GM12878 (cell line): ENCODE results near the gene DDX24. TPM values are rescaled to one million over a fixed set of nuclear protein-coding genes. Genes with fewer than 3 reads are reported as not detected.

ENCODE experiments used
- ATAC-seq: fragments of 200-7000 bp; cut with Tn5 transposase; 3 replicates; pipeline ENCODE4 v1.9.1; 2020; ENCODE audit warnings: mild to moderate bottlenecking, moderate library complexity
- BruUV-seq: library from RNA; stranded (reverse); fragments of 400-500 nt; replicated peaks from 2 replicates; lab custom pipeline; 2021; lab: Mats Ljungman, UMichigan
- CTCF ChIA-PET: fragments of 300-600 bp; sonication (Branson Sonifier 250); formaldehyde crosslinking; extraction: SDS; loops from one replicate; lab custom pipeline; 2021; ENCODE audit warnings: inconsistent platforms; lab: Yijun Ruan, JAX
- POLR2A ChIA-PET: fragments of 350-600 bp; formaldehyde crosslinking; extraction: SDS; loops from one replicate; lab custom pipeline; 2021; ENCODE audit warnings: inconsistent platforms; lab: Charles Lee
- RAD21 ChIA-PET: fragments of 300-600 bp; sonication (Branson Sonifier 250); formaldehyde crosslinking; loops from one replicate; lab custom pipeline; 2023; ENCODE audit warnings: antibody characterized with exemption; ENCODE audit not compliant: unreplicated experiment; lab: Charles Lee
- SMC1A ChIA-PET: fragments of 300-600 bp; sonication (Branson Sonifier 250); formaldehyde crosslinking; loops from one replicate; lab custom pipeline; 2023; ENCODE audit not compliant: unreplicated experiment, uncharacterized antibody; lab: Charles Lee
- DNase-seq: peaks from one replicate; pipeline ENCODE4 v3.0.0-alpha.2; 2011; ENCODE audit warnings: low read depth, low spot score
- FAIRE-seq: peaks from 3 replicates; lab custom pipeline; 2011; peaks lifted over from hg19 to GRCh38; lab: Jason Lieb, UNC
- H2AFZ ChIP-seq: 2 replicates; pipeline ENCODE4 v1.6.0; 2011; ENCODE audit warnings: low read depth, low read length, control low read depth; ENCODE audit not compliant: control insufficient read depth
- H3K27ac ChIP-seq: 2 replicates; pipeline ENCODE4 v1.5.1; 2011; ENCODE audit warnings: control low read depth; ENCODE audit not compliant: control insufficient read depth, insufficient read depth
- H3K27me3 ChIP-seq, 2 experiments: replicated peaks in 1 of 2; 2 replicates each; pipeline versions ENCODE4 v1.6.0 to v1.6.1; 2011; ENCODE audit warnings: low read length in 1 of 2; ENCODE audit not compliant: control insufficient read depth in 2 of 2, insufficient read depth in 2 of 2
- H3K36me3 ChIP-seq, 2 experiments: 2 replicates each; pipeline ENCODE4 v1.5.1; 2011; ENCODE audit warnings: low read length in 1 of 2; ENCODE audit not compliant: control insufficient read depth in 2 of 2, insufficient read depth in 2 of 2
- H3K4me1 ChIP-seq: 2 replicates; pipeline ENCODE4 v1.6.1; 2011; ENCODE audit warnings: mild to moderate bottlenecking, low read length, moderate library complexity, mixed read lengths; ENCODE audit not compliant: control insufficient read depth, insufficient read depth
- H3K4me2 ChIP-seq: 2 replicates; pipeline ENCODE4 v1.6.0; 2011; ENCODE audit warnings: control low read depth; ENCODE audit not compliant: control insufficient read depth, insufficient read depth
- H3K4me3 ChIP-seq: fragments of 200-600 bp; sonication (generic); 2 replicates; pipeline ENCODE4 v1.5.1; 2016
- H3K79me2 ChIP-seq: 2 replicates; pipeline ENCODE4 v1.6.0; 2011; ENCODE audit warnings: low read length; ENCODE audit not compliant: control insufficient read depth, insufficient read depth
- H3K9ac ChIP-seq: 2 replicates; pipeline ENCODE4 v1.8.0; 2011; ENCODE audit warnings: low read length, control low read depth, mixed read lengths; ENCODE audit not compliant: control insufficient read depth, insufficient read depth
- H3K9me3 ChIP-seq: replicated peaks from 3 replicates; pipeline ENCODE4 v1.5.1; 2011; ENCODE audit warnings: mild to moderate bottlenecking, low read length; ENCODE audit not compliant: control insufficient read depth, insufficient read depth
- H4K20me1 ChIP-seq: 2 replicates; pipeline ENCODE4 v1.6.0; 2011; ENCODE audit not compliant: control insufficient read depth, insufficient read depth
- CEBPZ ChIP-seq: fragments of 150-350 bp; IDR thresholded peaks from 2 replicates; pipeline ENCODE4 v1.6.1; 2016; ENCODE audit warnings: low read depth, low read length
- EP300 ChIP-seq, 2 experiments: fragments of 150-350 bp in 1 of 2; IDR thresholded peaks; 2 replicates each; pipeline ENCODE4 v1.6.1; 2011 to 2012; ENCODE audit warnings: low read depth in 2 of 2, low read length in 2 of 2, borderline replicate concordance in 1 of 2, improper control_type of control experiment in 1 of 2, inconsistent platforms in 1 of 2; ENCODE audit not compliant: control insufficient read depth in 1 of 2
- FOXK2 ChIP-seq: fragments of 450-650 bp; IDR thresholded peaks from 2 replicates; pipeline ENCODE4 v1.6.1; 2017; ENCODE audit warnings: mild to moderate bottlenecking, moderate library complexity
- FOXM1 ChIP-seq: IDR thresholded peaks from 2 replicates; pipeline ENCODE4 v1.6.1; 2012; ENCODE audit warnings: low read depth, mild to moderate bottlenecking, inconsistent platforms, low read length, moderate library complexity
- KDM1A ChIP-seq: fragments of 200-600 bp; sonication (generic); IDR thresholded peaks from 2 replicates; pipeline ENCODE4 v1.6.1; 2016; ENCODE audit warnings: borderline replicate concordance
- MAX ChIP-seq: IDR thresholded peaks from 2 replicates; pipeline ENCODE4 v1.6.1; 2012; ENCODE audit warnings: low read depth, low read length, improper control_type of control experiment
- MEF2A ChIP-seq: IDR thresholded peaks from 2 replicates; pipeline ENCODE4 v1.6.1; 2011; ENCODE audit warnings: low read depth, mild to moderate bottlenecking, low read length, moderate library complexity; ENCODE audit not compliant: insufficient read depth
- NBN ChIP-seq: fragments of 450-650 bp; IDR thresholded peaks from 2 replicates; pipeline ENCODE4 v1.6.1; 2016
- NFIC ChIP-seq: IDR thresholded peaks from 2 replicates; pipeline ENCODE4 v1.6.1; 2012; ENCODE audit warnings: low read depth, mild to moderate bottlenecking, inconsistent platforms, low read length, moderate library complexity
- PAX8 ChIP-seq: fragments of 450-650 bp; IDR thresholded peaks from 2 replicates; pipeline ENCODE4 v1.6.1; 2017; ENCODE audit warnings: mild to moderate bottlenecking, moderate library complexity
- PML ChIP-seq: IDR thresholded peaks from 2 replicates; pipeline ENCODE4 v1.6.1; 2012; ENCODE audit warnings: low read length, inconsistent platforms
- RAD51 ChIP-seq: fragments of 450-650 bp; IDR thresholded peaks from 2 replicates; pipeline ENCODE4 v1.6.1; 2016; ENCODE audit warnings: moderate library complexity, mild to moderate bottlenecking, inconsistent platforms
- RELB ChIP-seq: fragments of 450-650 bp; IDR thresholded peaks from 2 replicates; pipeline ENCODE4 v1.6.1; 2017; ENCODE audit warnings: low read depth, mild to moderate bottlenecking, moderate library complexity
- SIX5 ChIP-seq: IDR thresholded peaks from 2 replicates; pipeline ENCODE4 v1.6.1; 2011; ENCODE audit warnings: mild to moderate bottlenecking, low read depth, low read length, moderate library complexity; ENCODE audit not compliant: severe bottlenecking
- SMC3 ChIP-seq: IDR thresholded peaks from 2 replicates; pipeline ENCODE4 v1.6.1; 2011; ENCODE audit warnings: low read length, improper control_type of control experiment, borderline replicate concordance
- ZNF592 ChIP-seq: fragments of 450-650 bp; IDR thresholded peaks from 2 replicates; pipeline ENCODE4 v1.6.1; 2017; ENCODE audit warnings: mild to moderate bottlenecking, moderate library complexity
- WGBS: methylation state at CpG from one replicate; pipeline ENCODE4 v1.1.6; 2016; ENCODE audit warnings: low lambda C conversion rate; ENCODE audit not compliant: insufficient replicate concordance, insufficient coverage; ENCODE audit errors: missing lambda C conversion rate; 5-methylcytosine and 5-hydroxymethylcytosine counted together
- in situ Hi-C: fragments of 300-500 bp; cut with MboI; formaldehyde crosslinking; loops from 9 replicates; pipeline ENCODE4 v1.14.3; 2018; ENCODE audit warnings: mixed read lengths
- intact Hi-C: fragments of 100-400 bp; cut with micrococcal nuclease; formaldehyde crosslinking; loops from one replicate; pipeline ENCODE4 v1.14.2; 2022; ENCODE audit not compliant: unreplicated experiment
- polyA plus RNA-seq, 11 experiments: library from polyadenylated mRNA; depleted of rRNA in 4 of 11; unstranded in 6 of 11; stranded (reverse) in 5 of 11; fragments of >200 nt; fragmentation: Nextera tagmentation in 4 of 11; fragmentation: Illumina TruSeq in 1 of 11; extraction: Ambion mirVana in 4 of 11; extraction: Trizol in 1 of 11; gene quantifications; 1 replicate in 1 of 11; 2 replicates in 10 of 11; pipeline versions ENCODE4 v1.2.1 to v1.2.3, GENCODE V29; 2011 to 2016; ENCODE audit warnings: inconsistent platforms in 2 of 11, missing spikeins in 2 of 11, low read depth in 1 of 11
- total RNA-seq, 4 experiments: library from RNA; depleted of rRNA in 3 of 4; stranded (reverse); fragments of >200 nt in 3 of 4; fragmentation: Illumina TruSeq in 1 of 4; extraction: Trizol in 1 of 4; gene quantifications; 2 replicates each; pipeline versions ENCODE4 v1.2.1 to v1.2.3, GENCODE V29; 2013 to 2021

Gene DDX24
- total and polyA plus RNA-seq, 10 of the 15 experiments (the other 5 are each of a cell fraction or from before 2014, with no cell fraction given) = 137 to 266 (median 184) TPM

- no peak overlapping the region for H3K9ac ChIP-seq
- RAD21 ChIA-PET = no interaction called here
- H3K9me3 ChIP-seq = no peaks in the 10 kb centered on the region
- no peak for TF ChIP-seq RAD51
- TF ChIP-seq NFIC = no peak
- TF ChIP-seq PML = no peak
- TF ChIP-seq NBN = no peak
- TF ChIP-seq SIX5 = no peak
- TF ChIP-seq SMC3 = no peak
- TF ChIP-seq FOXK2 = no peak
- TF ChIP-seq CEBPZ = no peak
- no peak for TF ChIP-seq RELB
- no peak for TF ChIP-seq MAX
- no peak for TF ChIP-seq EP300 (IDR thresholded peaks at IDR 0.05; ENCODE audit: borderline replicate concordance in 1 of 2, control insufficient read depth in 1 of 2, low read depth in 2 of 2, low read length in 2 of 2)
- TF ChIP-seq PAX8 = no peak
- TF ChIP-seq KDM1A = no peak
- no peak for TF ChIP-seq ZNF592
- TF ChIP-seq MEF2A = no peak
- TF ChIP-seq FOXM1 = no peak
- no peak overlapping the region for H3K4me3 ChIP-seq
- DNase-seq = no peak
- no peak for FAIRE-seq
- no peaks in the 10 kb centered on the region; a peak in 1 of 4 replicates for H3K36me3 ChIP-seq
- SMC1A ChIA-PET = no interaction called here
- H3K27me3 ChIP-seq = no peaks in the 10 kb centered on the region
- H2AFZ ChIP-seq = no peak overlapping the region
- no peaks in the 10 kb centered on the region for H3K79me2 ChIP-seq
- H3K4me1 ChIP-seq = no peaks in the 10 kb centered on the region
- no peak overlapping the region for H3K27ac ChIP-seq
- CTCF ChIA-PET = no interaction called here
- POLR2A ChIA-PET = no interaction called here
- 88% methylated on average over 4 of the region's 4 CpGs for WGBS
- H3K4me2 ChIP-seq = no peak overlapping the region
- no TSS peak for BruUV-seq
- in situ Hi-C loops (no loop called here), intact Hi-C loops (no loop called here)
- no peaks in the 10 kb centered on the region for H4K20me1 ChIP-seq
- ATAC-seq = no peak
Measured at GRCh38 chr14:94097091-94097490, 16.1 kb upstream of the DDX24 start.
